ENCODE data around the gene PAMR1. TPM values are rescaled to one million over a fixed set of nuclear protein-coding genes. Genes with fewer than 3 reads are reported as not detected.

Gene PAMR1
- total RNA-seq, 4 donors from 2014 or later: 4.2 to 17.3 (median 5.6) TPM

DNA sequence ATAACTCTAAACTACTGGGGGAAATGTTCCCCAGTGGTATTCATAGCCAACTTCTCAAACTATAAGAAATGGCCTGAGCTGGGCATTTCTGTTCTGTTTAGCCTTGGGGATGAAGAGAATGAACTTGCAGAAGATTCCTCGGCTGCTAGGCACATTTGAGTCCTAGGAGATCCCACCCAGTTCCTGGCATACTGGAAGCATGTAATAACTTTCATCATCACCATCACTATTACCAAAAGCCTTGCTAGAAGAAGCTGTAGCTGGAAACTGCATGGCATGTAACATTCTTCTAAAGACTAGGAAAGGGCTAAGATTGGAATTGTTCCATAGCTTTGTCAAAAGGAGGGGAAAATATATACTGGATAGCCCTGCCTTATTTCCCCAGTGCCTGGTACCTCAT is 65.9 kb downstream of the PAMR1 start:
- no peak for ATAC-seq
- H3K9me3 ChIP-seq: no peaks in the 10 kb centered on the region
- no peaks in the 10 kb centered on the region for H3K27me3 ChIP-seq
- no peak overlapping the region for H3K4me3 ChIP-seq
- 88 to 100% methylated on average over 1 of the region's 1 CpG for WGBS, 2 donors (ENCODE audit: low coverage in 1 of 2)
- TF ChIP-seq POLR2AphosphoS5 (IDR thresholded peaks at IDR 0.05): no peak
- no peak for TF ChIP-seq EP300 (IDR thresholded peaks at IDR 0.05)
- TF ChIP-seq, protein P1, sequence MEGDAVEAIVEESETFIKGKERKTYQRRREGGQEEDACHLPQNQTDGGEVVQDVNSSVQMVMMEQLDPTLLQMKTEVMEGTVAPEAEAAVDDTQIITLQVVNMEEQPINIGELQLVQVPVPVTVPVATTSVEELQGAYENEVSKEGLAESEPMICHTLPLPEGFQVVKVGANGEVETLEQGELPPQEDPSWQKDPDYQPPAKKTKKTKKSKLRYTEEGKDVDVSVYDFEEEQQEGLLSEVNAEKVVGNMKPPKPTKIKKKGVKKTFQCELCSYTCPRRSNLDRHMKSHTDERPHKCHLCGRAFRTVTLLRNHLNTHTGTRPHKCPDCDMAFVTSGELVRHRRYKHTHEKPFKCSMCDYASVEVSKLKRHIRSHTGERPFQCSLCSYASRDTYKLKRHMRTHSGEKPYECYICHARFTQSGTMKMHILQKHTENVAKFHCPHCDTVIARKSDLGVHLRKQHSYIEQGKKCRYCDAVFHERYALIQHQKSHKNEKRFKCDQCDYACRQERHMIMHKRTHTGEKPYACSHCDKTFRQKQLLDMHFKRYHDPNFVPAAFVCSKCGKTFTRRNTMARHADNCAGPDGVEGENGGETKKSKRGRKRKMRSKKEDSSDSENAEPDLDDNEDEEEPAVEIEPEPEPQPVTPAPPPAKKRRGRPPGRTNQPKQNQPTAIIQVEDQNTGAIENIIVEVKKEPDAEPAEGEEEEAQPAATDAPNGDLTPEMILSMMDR (IDR thresholded peaks at IDR 0.05): no peak
- TF ChIP-seq POLR2A (IDR thresholded peaks at IDR 0.05): no peak
- no peak overlapping the region for H3K27ac ChIP-seq
- H3K4me1 ChIP-seq: no peaks in the 10 kb centered on the region
- no peaks in the 10 kb centered on the region for H3K36me3 ChIP-seq

DNA sequence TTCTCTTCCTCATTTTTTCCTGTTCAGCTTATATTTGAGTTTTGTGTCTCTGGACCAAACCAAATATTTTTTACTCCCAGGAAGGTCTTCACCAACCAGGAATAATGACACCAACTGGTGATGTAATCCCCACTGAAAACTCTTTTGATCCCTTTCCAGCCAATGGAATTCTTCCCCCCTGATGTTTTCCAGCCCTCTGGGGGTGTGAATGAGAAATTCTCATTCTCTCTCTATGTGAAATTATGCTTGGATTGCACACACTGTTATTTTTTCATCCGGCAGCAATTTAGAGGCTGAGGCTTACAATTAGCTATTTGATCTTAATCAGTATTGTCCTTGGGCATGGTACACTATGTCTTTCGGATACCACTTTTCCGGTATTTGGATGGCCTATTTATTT is 66.6 kb downstream of the PAMR1 start:
- Histone ChIP-seq H3K9me3 (no peaks in the 10 kb centered on the region), H3K27ac (no peak overlapping the region), H3K4me1 (no peaks in the 10 kb centered on the region), H3K4me3 (no peak overlapping the region), H3K36me3 (no peaks in the 10 kb centered on the region), H3K27me3 (no peaks in the 10 kb centered on the region)
- TF ChIP-seq POLR2AphosphoS5 (IDR thresholded peaks at IDR 0.05): no peak
- no peak for TF ChIP-seq POLR2A (IDR thresholded peaks at IDR 0.05)
- no peak for TF ChIP-seq EP300 (IDR thresholded peaks at IDR 0.05)
- TF ChIP-seq, protein P1 (IDR thresholded peaks at IDR 0.05): no peak
- WGBS, 2 donors (ENCODE audit: low coverage in 1 of 2): 25 to 77% methylated on average over 1 to 3 of the region's 3 CpGs
- no peak for ATAC-seq

DNA sequence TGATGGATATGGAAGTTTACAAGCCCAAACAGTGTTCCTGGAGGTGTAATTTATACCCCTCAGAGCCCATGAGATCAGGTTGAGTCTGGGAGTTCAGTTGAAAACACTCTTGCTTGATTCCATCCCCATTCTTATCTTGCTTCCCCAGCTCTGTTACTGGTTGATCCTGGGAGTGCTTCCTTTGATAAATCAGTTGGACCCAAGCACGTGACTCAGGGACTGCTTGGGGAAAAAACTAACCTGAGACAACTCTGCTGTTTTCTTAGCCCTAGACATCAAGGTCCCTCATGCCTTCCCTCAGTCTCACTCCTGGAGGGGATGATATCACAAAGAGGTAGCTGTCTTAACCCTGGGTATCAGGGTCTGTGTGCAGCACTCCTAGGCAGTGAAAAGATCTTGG is 71.1 kb downstream of the PAMR1 start:
- TF ChIP-seq POLR2A (IDR thresholded peaks at IDR 0.05) (no peak), EP300 (IDR thresholded peaks at IDR 0.05) (no peak), POLR2AphosphoS5 (IDR thresholded peaks at IDR 0.05) (no peak)
- TF ChIP-seq, protein P1 (IDR thresholded peaks at IDR 0.05): no peak
- Histone ChIP-seq H3K4me1 (no peaks in the 10 kb centered on the region), H3K4me3 (no peak overlapping the region), H3K27me3 (peaks cover 4% of the 10 kb centered on the region), H3K36me3 (no peaks in the 10 kb centered on the region), H3K9me3 (no peaks in the 10 kb centered on the region), H3K27ac (no peak overlapping the region)
- WGBS, 2 donors (ENCODE audit: low coverage in 1 of 2): 50% methylated on average over 1 of the region's 1 CpG; no CpG with 5 or more reads in 1 of the 2 donors
- ATAC-seq: no peak

DNA sequence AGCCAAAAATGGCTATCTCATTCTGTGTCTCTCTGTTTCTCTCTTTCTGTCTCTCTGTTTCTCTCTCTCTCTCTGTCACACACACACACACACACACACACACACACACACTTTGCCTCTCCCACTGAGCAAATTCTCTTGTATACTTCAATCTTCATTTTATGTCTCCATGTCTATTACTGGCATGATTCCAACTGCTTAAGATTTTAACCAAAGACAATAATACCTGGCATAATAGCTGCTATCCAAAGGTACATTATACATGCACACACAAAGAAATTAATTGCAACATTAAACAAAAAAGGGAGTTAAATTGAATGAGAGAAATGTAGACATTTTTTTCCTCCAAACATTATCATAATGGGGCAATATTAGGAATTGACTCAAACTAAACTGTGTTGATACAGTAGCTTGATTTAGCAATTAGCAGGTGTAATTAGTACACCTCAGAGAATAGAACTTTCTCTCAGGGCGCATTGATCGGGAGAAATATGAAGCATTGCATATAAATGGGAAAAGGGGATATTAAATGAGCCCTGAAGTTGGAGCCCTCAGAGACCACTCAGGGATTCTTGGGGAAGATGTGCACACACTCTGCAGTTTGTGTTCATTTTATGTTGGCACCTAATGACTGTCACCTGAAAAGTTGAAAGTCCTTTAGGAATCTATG is 88.7 kb downstream of the PAMR1 start:
- no peak for TF ChIP-seq EP300 (IDR thresholded peaks at IDR 0.05)
- TF ChIP-seq POLR2A (IDR thresholded peaks at IDR 0.05): no peak
- no peak for TF ChIP-seq POLR2AphosphoS5 (IDR thresholded peaks at IDR 0.05)
- TF ChIP-seq, protein P1 (IDR thresholded peaks at IDR 0.05): no peak
- whole genome bisulfite sequencing, 2 donors (ENCODE audit: low coverage in 1 of 2): 94 to 95% methylated on average over 2 of the region's 2 CpGs
- no peaks in the 10 kb centered on the region for H3K36me3 ChIP-seq
- no peak for ATAC-seq
- no peak overlapping the region for H3K27ac ChIP-seq
- H3K4me3 ChIP-seq: no peak overlapping the region
- peaks cover 10% of the 10 kb centered on the region for H3K27me3 ChIP-seq
- H3K9me3 ChIP-seq: no peaks in the 10 kb centered on the region
- H3K4me1 ChIP-seq: no peaks in the 10 kb centered on the region

DNA sequence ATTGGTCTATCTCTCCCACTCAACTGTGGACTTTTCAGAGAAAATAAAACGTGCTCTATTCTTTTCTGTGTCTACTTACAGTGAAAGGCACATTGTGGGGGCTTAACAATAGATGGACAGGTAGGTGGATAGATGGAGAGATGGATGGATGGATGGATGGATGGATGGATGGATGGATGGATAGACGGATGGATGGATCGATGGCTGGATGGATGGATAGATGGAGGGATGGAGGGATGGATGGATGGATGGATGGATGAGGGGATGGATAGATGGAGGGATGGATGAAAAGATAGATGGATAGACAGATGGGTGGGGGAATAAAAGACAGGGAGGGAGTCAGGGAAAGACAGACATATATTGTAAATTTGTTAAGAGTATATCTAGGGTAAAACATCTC is 91.8 kb downstream of the PAMR1 start:
- ATAC-seq: no peak
- no peaks in the 10 kb centered on the region for H3K4me1 ChIP-seq
- WGBS, 2 donors (ENCODE audit: low coverage in 1 of 2): 63% methylated on average over 3 of the region's 3 CpGs; no CpG with 5 or more reads in 1 of the 2 donors
- H3K36me3 ChIP-seq: no peaks in the 10 kb centered on the region
- no peak overlapping the region for H3K27ac ChIP-seq
- H3K4me3 ChIP-seq: no peak overlapping the region
- no peaks in the 10 kb centered on the region for H3K9me3 ChIP-seq
- TF ChIP-seq EP300 (IDR thresholded peaks at IDR 0.05): no peak
- TF ChIP-seq POLR2AphosphoS5 (IDR thresholded peaks at IDR 0.05): no peak
- TF ChIP-seq POLR2A (IDR thresholded peaks at IDR 0.05): no peak
- TF ChIP-seq, protein P1 (IDR thresholded peaks at IDR 0.05): no peak
- peaks cover 10% of the 10 kb centered on the region for H3K27me3 ChIP-seq

All from gastroesophageal sphincter (tissue), 4 donors.